DMS153 treated with DMSO at 0.1 percent for 48 hours (cell line): ENCODE data around the gene PPP4R3A.
"Not testable (repeated sequence)": the region's sequence is repeated elsewhere in the genome, so short reads cannot be mapped to it uniquely, and the experiment has no call there.

ENCODE experiments used
- DNase-seq: peaks from one replicate; lab custom pipeline; 2025; ENCODE audit not compliant: unreplicated experiment; lab: John Stamatoyannopoulos, UW

PPP4R3A gene

GRCh38 chr14:91506226-91506625, 3.9 kb downstream of the PPP4R3A start:
- DNase-seq = no peak

GRCh38 chr14:91503000-91503504, 7.1 kb downstream of the PPP4R3A start:
- no peak for DNase-seq

GRCh38 chr14:91501951-91502930, 7.9 kb downstream of the PPP4R3A start:
- no peak for DNase-seq

GRCh38 chr14:91501348-91501747, 8.8 kb downstream of the PPP4R3A start:
- DNase-seq = no peak

GRCh38 chr14:91496790-91497189, 13.3 kb downstream of the PPP4R3A start:
- DNase-seq = no peak

- not testable (repeated sequence) for DNase-seq
These were observed 15.6 kb downstream of the PPP4R3A start for GRCh38 chr14:91494392-91495065.

- DNase-seq = no peak
These were observed 16.9 kb downstream of the PPP4R3A start for GRCh38 chr14:91493169-91493568.

GRCh38 chr14:91484744-91485143, 25.4 kb downstream of the PPP4R3A start:
- DNase-seq = no peak

GRCh38 chr14:91484186-91484585, 25.9 kb downstream of the PPP4R3A start:
- DNase-seq = no peak

GRCh38 chr14:91482263-91483013, 27.7 kb downstream of the PPP4R3A start:
- DNase-seq = no peak

GRCh38 chr14:91477388-91477787, 32.7 kb downstream of the PPP4R3A start:
- DNase-seq = no peak

GRCh38 chr14:91473046-91473445, 37.1 kb downstream of the PPP4R3A start:
- no peak for DNase-seq

GRCh38 chr14:91470216-91470615, 39.9 kb downstream of the PPP4R3A start:
- DNase-seq = no peak

- no peak for DNase-seq
These were observed 43.9 kb downstream of the PPP4R3A start for GRCh38 chr14:91466192-91466591.

GRCh38 chr14:91464615-91465205, 45.4 kb downstream of the PPP4R3A start:
- no peak for DNase-seq

- DNase-seq = no peak
These were observed 51.5 kb downstream of the PPP4R3A start for GRCh38 chr14:91458612-91459011.

GRCh38 chr14:91456283-91456682, 53.8 kb downstream of the PPP4R3A start:
- no peak for DNase-seq

GRCh38 chr14:91454580-91454979, 55.5 kb downstream of the PPP4R3A start:
- no peak for DNase-seq

GRCh38 chr14:91454155-91454554, 56.0 kb downstream of the PPP4R3A start:
- DNase-seq = no peak

GRCh38 chr14:91453744-91454143, 56.4 kb downstream of the PPP4R3A start:
- DNase-seq = no peak
